Neural cell (in vitro differentiated cells): ENCODE results near the gene ADPRHL1. TPM values are rescaled to one million over a fixed set of nuclear protein-coding genes. Genes with fewer than 3 reads are reported as not detected.

Experiments used
- H2AFZ ChIP-seq: fragments of 200-600, 300-800 bp; sonication (generic), shearing (Covaris generic); 2 replicates; pipeline ENCODE4 v1.6.0; 2014; ENCODE audit warnings: low read depth, mild to moderate bottlenecking, antibody characterized with exemption, low read length, moderate library complexity
- H3F3A ChIP-seq: fragments of 200-600 bp; shearing (Covaris generic); 2 replicates; pipeline ENCODE4 v1.6.1; 2016; ENCODE audit warnings: mild to moderate bottlenecking, moderate library complexity, mixed read lengths, antibody characterized with exemption, low read length; ENCODE audit not compliant: insufficient read depth, poor library complexity, severe bottlenecking
- H3K27ac ChIP-seq: fragments of 200-600, 300-800 bp; sonication (generic), shearing (Covaris generic); 2 replicates; pipeline ENCODE4 v1.5.1; 2014; ENCODE audit warnings: mild to moderate bottlenecking, low read length, moderate library complexity
- H3K27me3 ChIP-seq: fragments of 300-800, 200-600 bp; sonication (generic), shearing (Covaris generic); 2 replicates; pipeline ENCODE4 v1.6.0; 2014; ENCODE audit warnings: mild to moderate bottlenecking, low read depth, low read length, moderate library complexity; ENCODE audit not compliant: insufficient read depth
- H3K36me3 ChIP-seq: fragments of 300-800, 200-600 bp; sonication (generic), shearing (Covaris generic); 2 replicates; pipeline ENCODE4 v1.5.1; 2014; ENCODE audit warnings: mild to moderate bottlenecking, antibody characterized with exemption, low read length, moderate library complexity; ENCODE audit not compliant: insufficient read depth
- H3K4me2 ChIP-seq: fragments of 300-800, 200-600 bp; sonication (generic), shearing (Covaris generic); 2 replicates; pipeline ENCODE4 v1.6.0; 2014; ENCODE audit warnings: mild to moderate bottlenecking, low read length
- H3K4me3 ChIP-seq: fragments of 300-800, 200-600 bp; sonication (generic), shearing (Covaris generic); 2 replicates; pipeline ENCODE4 v1.5.1; 2014; ENCODE audit warnings: mild to moderate bottlenecking, low read length, moderate library complexity
- H3K79me2 ChIP-seq: fragments of 200-600 bp; shearing (Covaris generic); replicated peaks from 2 replicates; pipeline ENCODE4 v1.6.0; 2014; ENCODE audit warnings: mild to moderate bottlenecking, low read length, moderate library complexity; ENCODE audit not compliant: insufficient read depth
- H3K9ac ChIP-seq: fragments of 300-800, 200-600 bp; sonication (generic), shearing (Covaris generic); 2 replicates; pipeline ENCODE4 v1.6.1; 2016; ENCODE audit warnings: mild to moderate bottlenecking, low read length, mixed read lengths
- H3K9me2 ChIP-seq: fragments of 200-600 bp; shearing (Covaris generic); 2 replicates; pipeline ENCODE4 v1.6.1; 2016; ENCODE audit warnings: mild to moderate bottlenecking, low read length, mixed read lengths; ENCODE audit not compliant: insufficient read depth
- H3K9me3 ChIP-seq: fragments of 200-600, 300-800 bp; sonication (generic), shearing (Covaris generic); 2 replicates; pipeline ENCODE4 v1.6.1; 2016; ENCODE audit warnings: mild to moderate bottlenecking, mixed run types, low read length, moderate library complexity, mixed read lengths
- H4K20me1 ChIP-seq: fragments of 200-600 bp; shearing (Covaris generic); 2 replicates; pipeline ENCODE4 v1.6.1; 2016; ENCODE audit warnings: mild to moderate bottlenecking, mixed run types; ENCODE audit not compliant: insufficient read depth
- CTCF ChIP-seq: fragments of 450-650 bp; IDR thresholded peaks from 2 replicates; pipeline ENCODE4 v1.5.1; 2014; ENCODE audit warnings: antibody characterized with exemption, mild to moderate bottlenecking, moderate library complexity; ENCODE audit not compliant: poor library complexity, severe bottlenecking
- EP300 ChIP-seq: fragments of 450-650 bp; conservative IDR thresholded peaks from 2 replicates; pipeline ENCODE4 v1.6.1; 2014; ENCODE audit warnings: antibody characterized with exemption, mild to moderate bottlenecking, moderate library complexity; ENCODE audit not compliant: poor library complexity, severe bottlenecking
- EZH2 ChIP-seq: fragments of 200-600, 300-800 bp; shearing (Covaris generic), sonication (generic); IDR thresholded peaks from 2 replicates; pipeline ENCODE4 v1.6.1; 2014; ENCODE audit warnings: antibody characterized with exemption, low read length, borderline replicate concordance, mild to moderate bottlenecking; ENCODE audit not compliant: insufficient read depth, poor library complexity, severe bottlenecking
- MXI1 ChIP-seq: fragments of 450-650 bp; conservative IDR thresholded peaks from 2 replicates; pipeline ENCODE4 v1.6.1; 2014; ENCODE audit warnings: antibody characterized with exemption, mild to moderate bottlenecking; ENCODE audit not compliant: poor library complexity, severe bottlenecking
- POLR2AphosphoS5 ChIP-seq: IDR thresholded peaks from 2 replicates; pipeline ENCODE4 v1.6.1; 2012
- RAD21 ChIP-seq: fragments of 450-650 bp; conservative IDR thresholded peaks from 2 replicates; pipeline ENCODE4 v1.6.1; 2014; ENCODE audit warnings: antibody characterized with exemption, mild to moderate bottlenecking, moderate library complexity
- REST ChIP-seq: IDR thresholded peaks from 2 replicates; pipeline ENCODE4 v1.6.1; 2012; ENCODE audit warnings: borderline replicate concordance
- SMC3 ChIP-seq: fragments of 450-650 bp; conservative IDR thresholded peaks from 2 replicates; pipeline ENCODE4 v1.6.1; 2014; ENCODE audit warnings: antibody characterized with exemption, mild to moderate bottlenecking, moderate library complexity; ENCODE audit not compliant: poor library complexity
- TAF1 ChIP-seq: IDR thresholded peaks from 2 replicates; pipeline ENCODE4 v1.6.1; 2012; ENCODE audit warnings: low read depth
- polyA plus RNA-seq: library from polyadenylated mRNA; depleted of rRNA; stranded (reverse); fragments of >200 nt; gene quantifications from 2 replicates; pipeline ENCODE4 v1.2.3, GENCODE V29; 2014

The ADPRHL1 gene
- polyA plus RNA-seq, 1 donor from 2014 or later: 1.1 TPM

DNA sequence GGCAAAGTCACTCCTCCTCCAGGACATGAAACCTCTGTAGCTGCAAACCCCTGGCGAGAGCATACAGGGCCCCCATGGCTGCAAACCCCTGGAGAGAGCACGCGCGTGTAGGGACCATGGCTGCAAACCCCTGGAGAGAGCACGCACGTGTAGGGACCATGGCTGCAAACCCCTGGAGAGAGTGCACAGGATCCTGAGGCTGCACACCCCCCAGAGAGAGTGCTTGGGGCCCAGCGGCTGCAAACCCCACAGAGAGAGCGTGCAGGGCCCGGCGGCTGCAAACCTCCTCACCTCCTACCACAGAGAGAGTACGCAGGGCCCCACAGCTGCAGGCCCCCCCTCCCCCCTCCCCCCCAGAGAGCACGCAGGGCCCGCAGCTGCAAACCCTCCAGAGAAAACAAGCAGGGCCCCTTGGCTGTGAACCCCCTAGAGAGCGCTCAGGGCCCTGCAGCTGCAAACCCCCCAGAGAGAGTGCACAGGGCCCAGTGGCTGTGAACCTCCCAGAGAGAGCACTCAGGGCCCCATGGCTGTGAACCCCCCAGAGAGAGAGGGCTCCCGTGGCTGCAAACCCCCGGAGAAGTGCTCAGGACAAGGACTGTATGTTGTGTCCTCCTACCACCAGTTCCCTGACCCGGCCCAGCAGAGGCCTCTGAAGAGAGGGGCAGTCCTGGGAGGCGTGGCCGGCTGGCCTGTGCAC is 7.3 kb downstream of the ADPRHL1 start:
- Histone ChIP-seq H4K20me1 (no peaks in the 10 kb centered on the region), H2AFZ (no peak overlapping the region), H3K27me3 (no peaks in the 10 kb centered on the region), H3K79me2 (no peaks in the 10 kb centered on the region), H3K9ac (no peak overlapping the region), H3K36me3 (no peaks in the 10 kb centered on the region), H3K9me3 (no peaks in the 10 kb centered on the region), H3F3A (no peaks in the 10 kb centered on the region), H3K4me3 (no peak overlapping the region), H3K4me2 (no peak overlapping the region), H3K9me2 (no peaks in the 10 kb centered on the region), H3K27ac (no peak overlapping the region)
- TF ChIP-seq CTCF: no peak

DNA sequence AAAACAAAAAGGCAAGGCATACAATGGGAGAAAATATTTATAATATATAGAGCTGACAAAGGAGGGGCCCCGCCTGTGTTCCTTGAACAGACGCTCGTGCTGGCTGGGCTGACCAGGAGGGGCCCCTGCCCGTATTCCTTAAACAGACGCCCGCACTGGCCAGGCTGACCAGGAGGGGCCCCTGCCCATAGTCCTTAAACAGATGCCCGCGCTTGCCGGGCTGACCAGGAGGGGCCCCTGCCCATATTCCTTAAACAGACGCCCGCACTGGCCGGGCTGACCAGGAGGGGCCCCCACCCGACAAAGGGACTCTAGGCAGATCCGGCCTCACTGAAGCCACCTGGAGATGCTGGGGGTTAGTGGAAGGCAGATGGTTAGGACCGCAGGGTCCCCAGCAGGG is 9.3 kb downstream of the ADPRHL1 start:
- TF ChIP-seq POLR2AphosphoS5 (no peak), REST (no peak), TAF1 (no peak), SMC3 (no peak), EP300 (no peak), EZH2 (no peak), CTCF (no peak), MXI1 (no peak), RAD21 (no peak)

More for the DNA sequence above, 9.3 kb downstream of the ADPRHL1 start:
- H3F3A ChIP-seq: no peaks in the 10 kb centered on the region
- no peaks in the 10 kb centered on the region for H3K9me2 ChIP-seq
- H3K4me3 ChIP-seq: no peak overlapping the region
- no peak overlapping the region for H2AFZ ChIP-seq
- no peaks in the 10 kb centered on the region for H3K79me2 ChIP-seq
- H3K36me3 ChIP-seq: no peaks in the 10 kb centered on the region
- no peak overlapping the region for H3K4me2 ChIP-seq
- H3K27ac ChIP-seq: no peak overlapping the region
- H4K20me1 ChIP-seq: no peaks in the 10 kb centered on the region
- H3K9ac ChIP-seq: no peak overlapping the region
- no peaks in the 10 kb centered on the region for H3K27me3 ChIP-seq
- H3K9me3 ChIP-seq: no peaks in the 10 kb centered on the region
